PC-3 (cell line): ENCODE measurements around the gene SRGN. TPM values are rescaled to one million over a fixed set of nuclear protein-coding genes. Genes with fewer than 3 reads are reported as not detected.
A peak's percentile ranks its signal among the peaks of the same experiment; 100 is the strongest.

ENCODE experiments used
- ATAC-seq: fragments of 200-7000 bp; cut with Tn5 transposase; 2 replicates; pipeline ENCODE4 v1.9.1; 2020; ENCODE audit warnings: mild to moderate bottlenecking, moderate library complexity
- BruUV-seq: library from RNA; stranded (reverse); fragments of 400-500 nt; replicated peaks from 2 replicates; lab custom pipeline; 2021; lab: Mats Ljungman, UMichigan
- CTCF ChIA-PET: fragments of 300-600 bp; sonication (Branson Sonifier 250); formaldehyde crosslinking; loops from one replicate; lab custom pipeline; 2022; ENCODE audit warnings: antibody characterized with exemption; lab: Charles Lee
- POLR2A ChIA-PET: fragments of 300-600 bp; sonication (Branson Sonifier 250); formaldehyde crosslinking; loops from one replicate; lab custom pipeline; 2022; ENCODE audit warnings: antibody characterized with exemption; ENCODE audit not compliant: unreplicated experiment; lab: Charles Lee
- DNase-seq: peaks from one replicate; pipeline ENCODE4 v3.0.0-alpha.2; 2015
- H2AFZ ChIP-seq: fragments of 300-600 bp; sonication (generic); 2 replicates; pipeline ENCODE4 v1.6.0; 2016; ENCODE audit warnings: antibody characterized with exemption, low read length
- H3F3A ChIP-seq: fragments of 300-600 bp; sonication (generic); one replicate; pipeline ENCODE4 v1.6.0; 2017; ENCODE audit warnings: antibody characterized with exemption, low read length, control low read depth, mild to moderate bottlenecking; ENCODE audit not compliant: unreplicated experiment
- H3K27ac ChIP-seq: fragments of 300-600 bp; sonication (generic); 2 replicates; pipeline ENCODE4 v1.5.1; 2016; ENCODE audit warnings: mild to moderate bottlenecking, low read length
- H3K27me3 ChIP-seq: fragments of 300-600 bp; sonication (generic); 2 replicates; pipeline ENCODE4 v1.6.1; 2016; ENCODE audit warnings: low read length, mixed read lengths
- H3K36me3 ChIP-seq: fragments of 300-600 bp; sonication (generic); 2 replicates; pipeline ENCODE4 v1.6.1; 2016; ENCODE audit warnings: low read depth, mixed run types, low read length, mixed read lengths
- H3K4me1 ChIP-seq: fragments of 300-600 bp; sonication (generic); 2 replicates; pipeline ENCODE4 v1.5.1; 2016; ENCODE audit warnings: low read length; ENCODE audit not compliant: insufficient read depth
- H3K4me2 ChIP-seq: fragments of 300-600 bp; sonication (generic); 2 replicates; pipeline ENCODE4 v1.6.0; 2016; ENCODE audit warnings: low read length
- H3K4me3 ChIP-seq: fragments of 300-600 bp; sonication (generic); 2 replicates; pipeline ENCODE4 v1.5.1; 2016; ENCODE audit warnings: mild to moderate bottlenecking, low read length, mixed read lengths
- H3K79me2 ChIP-seq: fragments of 300-600 bp; sonication (generic); 2 replicates; pipeline ENCODE4 v1.6.1; 2017; ENCODE audit warnings: low read length, mixed read lengths
- H3K9ac ChIP-seq: fragments of 300-600 bp; sonication (generic); 2 replicates; pipeline ENCODE4 v1.6.0; 2016; ENCODE audit warnings: mild to moderate bottlenecking, low read length
- H3K9me2 ChIP-seq: fragments of 300-600 bp; sonication (generic); replicated peaks from 2 replicates; pipeline ENCODE4 v1.6.1; 2016; ENCODE audit warnings: mixed run types, low read length, mixed read lengths
- H3K9me3 ChIP-seq: fragments of 300-600 bp; sonication (generic); 2 replicates; pipeline ENCODE4 v1.6.1; 2016; ENCODE audit warnings: low read length, mixed read lengths
- H4K20me1 ChIP-seq: fragments of 300-600 bp; sonication (generic); 2 replicates; pipeline ENCODE4 v1.6.1; 2016; ENCODE audit warnings: low read length, mixed read lengths
- CTCF ChIP-seq: fragments of 300-600 bp; sonication (generic); conservative IDR thresholded peaks from 2 replicates; pipeline ENCODE4 v1.5.1; 2017; ENCODE audit warnings: antibody characterized with exemption, low read depth, mild to moderate bottlenecking, low read length
- EZH2 ChIP-seq: fragments of 300-600 bp; sonication (generic); IDR thresholded peaks from one replicate; pipeline ENCODE4 v1.6.1; 2017; ENCODE audit warnings: antibody characterized with exemption, mild to moderate bottlenecking, low read length; ENCODE audit not compliant: unreplicated experiment
- EZH2phosphoT487 ChIP-seq: fragments of 300-600 bp; sonication (generic); IDR thresholded peaks from 2 replicates; pipeline ENCODE4 v1.6.1; 2018; ENCODE audit warnings: mild to moderate bottlenecking, antibody characterized with exemption, low read length, borderline replicate concordance
- intact Hi-C: fragments of 100-400 bp; cut with micrococcal nuclease; formaldehyde crosslinking; loops from 2 replicates; pipeline ENCODE4 v1.9.0; 2023
- total RNA-seq: library from RNA; depleted of rRNA; stranded (reverse); fragments of >200 nt; gene quantifications from 2 replicates; pipeline ENCODE4 v1.2.3, GENCODE V29; 2014

SRGN gene
- total RNA-seq, 1 experiment from 2014 or later, result 422 TPM

DNA sequence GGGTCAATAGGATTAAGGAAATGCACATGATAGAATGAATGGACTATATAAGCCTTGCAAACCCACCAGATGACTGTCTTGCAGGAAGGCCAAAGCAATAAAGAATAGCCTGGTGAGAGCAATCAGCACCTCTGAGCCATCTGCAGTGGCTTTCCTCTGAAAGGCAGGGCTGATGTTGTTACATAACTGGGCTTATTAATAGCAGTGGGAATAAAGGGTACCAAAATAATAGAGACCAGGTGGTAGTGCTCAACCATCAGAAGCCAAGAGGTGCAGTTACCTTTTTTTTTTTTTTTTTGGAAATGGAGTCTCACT, 19.2 kb downstream of the SRGN start:
- intact Hi-C loops, result no loop called here
- Histone ChIP-seq H3K27ac (no peak overlapping the region), H2AFZ (no peak overlapping the region), H3K9me3 (no peaks in the 10 kb centered on the region), H3K9ac (no peak overlapping the region), H3K79me2 (peaks cover 8% of the 10 kb centered on the region), H3K27me3 (no peaks in the 10 kb centered on the region), H3F3A (peaks cover 5% of the 10 kb centered on the region), H3K4me2 (no peak overlapping the region), H3K4me1 (0 out of 2 replicates have a peak, but pooled peaks cover under 1% of the 10 kb centered on the region), H3K36me3 (peaks cover 22% of the 10 kb centered on the region), H3K4me3 (no peak overlapping the region), H4K20me1 (no peaks in the 10 kb centered on the region), H3K9me2 (no peaks in the 10 kb centered on the region)
- BruUV-seq, result no TSS peak
- CTCF ChIA-PET, result no interaction called here
- TF ChIP-seq EZH2 (no peak), EZH2phosphoT487 (no peak), CTCF (no peak)
- DNase-seq, result no peak
- no peak for ATAC-seq
- POLR2A ChIA-PET, result interaction anchor here (0.6 kb wide), 1 partner anchor 311 kb away, joined by 3 read pairs; no protein-coding TSS in a partner anchor

DNA sequence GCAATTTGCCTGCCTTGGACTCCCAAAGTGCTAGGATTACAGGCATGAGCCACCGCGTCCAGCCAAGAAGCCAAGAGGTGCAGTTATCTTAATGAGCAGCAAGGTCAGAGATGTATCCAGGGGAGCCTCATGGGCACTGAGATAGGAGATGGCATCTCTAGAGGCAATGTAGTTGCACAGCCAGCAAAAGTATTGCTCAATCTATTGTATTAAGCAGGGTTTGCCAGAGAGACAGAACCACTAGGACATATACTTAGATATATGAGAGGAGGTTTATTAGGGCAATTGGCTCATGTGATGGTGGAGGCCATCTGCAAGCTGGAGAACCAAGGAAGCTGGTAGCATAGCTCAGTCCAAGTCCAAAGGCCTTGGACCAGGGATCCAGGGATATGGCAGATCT, 19.8 kb downstream of the SRGN start:
- Histone ChIP-seq H3K4me2 (no peak overlapping the region), H3K27me3 (no peaks in the 10 kb centered on the region), H3F3A (peaks cover 5% of the 10 kb centered on the region), H3K9ac (no peak overlapping the region), H3K4me3 (no peak overlapping the region), H3K9me2 (no peaks in the 10 kb centered on the region), H3K36me3 (peaks cover 17% of the 10 kb centered on the region), H3K9me3 (no peaks in the 10 kb centered on the region), H3K4me1 (no peaks in the 10 kb centered on the region), H3K79me2 (peaks cover 2% of the 10 kb centered on the region), H3K27ac (no peak overlapping the region), H2AFZ (no peak overlapping the region), H4K20me1 (no peaks in the 10 kb centered on the region)
- no peak for TF ChIP-seq EZH2phosphoT487
- TF ChIP-seq CTCF, result no peak
- no peak for TF ChIP-seq EZH2
- CTCF ChIA-PET, result no interaction called here
- POLR2A ChIA-PET, result interaction anchor here (0.6 to 0.7 kb wide), 4 partner anchors 10 to 312 kb away, joined by 3 to 16 read pairs (median 3); no protein-coding TSS in a partner anchor
- intact Hi-C loops, result no loop called here
- no TSS peak for BruUV-seq
- ATAC-seq, result peak; percentile 29; the same call in 1 of the 2 replicates
- DNase-seq, result no peak

- ATAC-seq (no peak), DNase-seq (peak; percentile 38)
- H3K27ac ChIP-seq, result no peak overlapping the region
- H2AFZ ChIP-seq, result peak overlapping the region; percentile 4
- ChIA-PET POLR2A (no interaction called here), CTCF (no interaction called here)
- TF ChIP-seq EZH2 (no peak), EZH2phosphoT487 (no peak), CTCF (no peak)
- H3K9me2 ChIP-seq, result no peaks in the 10 kb centered on the region
- no peak overlapping the region for H3K4me3 ChIP-seq
- H3K36me3 ChIP-seq, result no peaks in the 10 kb centered on the region
- peaks cover 7% of the 10 kb centered on the region for H3K79me2 ChIP-seq
- H3K4me2 ChIP-seq, result no peak overlapping the region
- no peaks in the 10 kb centered on the region for H4K20me1 ChIP-seq
- no TSS peak for BruUV-seq
- no peaks in the 10 kb centered on the region for H3K27me3 ChIP-seq
- H3K9me3 ChIP-seq, result no peaks in the 10 kb centered on the region
- H3K4me1 ChIP-seq, result peaks cover 14% of the 10 kb centered on the region; the same call in 1 of the 2 replicates
- no peak overlapping the region for H3K9ac ChIP-seq
- H3F3A ChIP-seq, result no peaks in the 10 kb centered on the region
- intact Hi-C loops, result loop anchor here (5.0 kb wide), 1 partner anchor 197 kb away; no protein-coding TSS in a partner anchor
Measured at GRCh38 chr10:69119896-69120295, 32.0 kb downstream of the SRGN start.
